HL-60 (cell line): Measurements from ENCODE around the gene VTA1.
"Not testable (repeated sequence)": the region's sequence is repeated elsewhere in the genome, so short reads cannot be mapped to it uniquely, and the experiment has no call there.

Experiments
- DNase-seq, 2 experiments: peaks; one replicate each; pipeline ENCODE4 v3.0.0-alpha.2; 2010 to 2020; ENCODE audit warnings: low read depth in 1 of 2, low spot score in 1 of 2
- H3K27ac ChIP-seq: fragments of 250-450 bp; sonication (Bioruptor Pico); replicated peaks from 2 replicates; pipeline ENCODE4 v1.5.1; 2020; ENCODE audit warnings: mild to moderate bottlenecking, moderate library complexity
- H3K27me3 ChIP-seq: fragments of 250-450 bp; sonication (Bioruptor Pico); 2 replicates; pipeline ENCODE4 v1.5.1; 2021; ENCODE audit warnings: mild to moderate bottlenecking, moderate library complexity; ENCODE audit not compliant: insufficient read depth, poor library complexity, severe bottlenecking
- H3K4me3 ChIP-seq: replicated peaks from 2 replicates; pipeline ENCODE4 v1.5.1; 2011; ENCODE audit warnings: mild to moderate bottlenecking, control low read depth, low read length; ENCODE audit not compliant: insufficient read depth
- CTCF ChIP-seq: IDR thresholded peaks from one replicate; pipeline ENCODE4 v1.5.1; 2011; ENCODE audit warnings: low read length, control low read depth, inconsistent platforms; ENCODE audit not compliant: insufficient read depth
- GABPA ChIP-seq: IDR thresholded peaks from 2 replicates; pipeline ENCODE4 v1.6.1; 2012; ENCODE audit warnings: low read depth
- POLR2AphosphoS5 ChIP-seq: IDR thresholded peaks from 2 replicates; pipeline ENCODE4 v1.6.1; 2012; ENCODE audit warnings: low read depth
- REST ChIP-seq: IDR thresholded peaks from 2 replicates; pipeline ENCODE4 v1.6.1; 2012; ENCODE audit warnings: low read depth; ENCODE audit not compliant: insufficient replicate concordance
- SPI1 ChIP-seq: IDR thresholded peaks from 2 replicates; pipeline ENCODE4 v1.6.1; 2012; ENCODE audit warnings: low read depth, mild to moderate bottlenecking, borderline replicate concordance

VTA1 gene

GRCh38 chr6:142184307-142184706, 37.2 kb downstream of the VTA1 start:
- no peak for TF ChIP-seq REST
- TF ChIP-seq SPI1 = no peak
- TF ChIP-seq CTCF = no peak
- no peak for TF ChIP-seq GABPA
- no peak for TF ChIP-seq POLR2AphosphoS5
- Histone ChIP-seq H3K4me3 (no peak overlapping the region), H3K27me3 (no peaks in the 10 kb centered on the region), H3K27ac (peak overlapping the region; percentile 5)
- DNase-seq = no peak

GRCh38 chr6:142185641-142186040, 38.6 kb downstream of the VTA1 start:
- TF ChIP-seq REST (no peak), SPI1 (no peak), GABPA (no peak), POLR2AphosphoS5 (no peak), CTCF (no peak)
- DNase-seq = no peak
- Histone ChIP-seq H3K27me3 (no peaks in the 10 kb centered on the region), H3K4me3 (no peak overlapping the region), H3K27ac (peak overlapping the region; percentile 42)

- no peak for TF ChIP-seq CTCF
- TF ChIP-seq SPI1 = no peak
- TF ChIP-seq GABPA = no peak
- TF ChIP-seq POLR2AphosphoS5 = no peak
- no peak for TF ChIP-seq REST
- DNase-seq = no peak
- H3K4me3 ChIP-seq = no peak overlapping the region
- H3K27me3 ChIP-seq = no peaks in the 10 kb centered on the region
- no peak overlapping the region for H3K27ac ChIP-seq
These were observed 40.1 kb downstream of the VTA1 start for GRCh38 chr6:142187209-142187608.

- H3K27ac ChIP-seq, H3K27me3 ChIP-seq, DNase-seq, H3K4me3 ChIP-seq: not testable (repeated sequence)
These were observed 41.3 kb downstream of the VTA1 start for GRCh38 chr6:142188341-142188740.
